Endothelial cell of umbilical vein (primary cell): ENCODE measurements around the gene TRIM50.
"Not testable (repeated sequence)": the region's sequence is repeated elsewhere in the genome, so short reads cannot be mapped to it uniquely, and the experiment has no call there.

Experiments
- CTCF ChIP-seq, 2 donors: IDR thresholded peaks; 1 replicate in 1 of 2; 2 replicates in 1 of 2; pipeline ENCODE4 v1.5.1; 2011; ENCODE audit warnings: low read length in 2 of 2, mild to moderate bottlenecking in 2 of 2, moderate library complexity in 2 of 2, control low read depth in 1 of 2, inconsistent platforms in 1 of 2, low read depth in 1 of 2; ENCODE audit not compliant: insufficient read depth in 1 of 2; ENCODE audit errors: extremely low read depth in 1 of 2
- GATA2 ChIP-seq: IDR thresholded peaks from 2 replicates; pipeline ENCODE4 v1.7.0; 2011; ENCODE audit warnings: low read depth, mild to moderate bottlenecking, moderate library complexity, mixed read lengths, low read length; ENCODE audit not compliant: insufficient read length, insufficient read depth
- POLR2A ChIP-seq: IDR thresholded peaks from 2 replicates; pipeline ENCODE4 v1.6.1; 2012; ENCODE audit warnings: low read depth, mild to moderate bottlenecking, control low read depth, low read length
- POLR2AphosphoS5 ChIP-seq: IDR thresholded peaks from 2 replicates; pipeline ENCODE4 v1.6.1; 2012; ENCODE audit warnings: low read depth, mild to moderate bottlenecking, control low read depth, low read length, moderate library complexity; ENCODE audit not compliant: insufficient read depth

DNA sequence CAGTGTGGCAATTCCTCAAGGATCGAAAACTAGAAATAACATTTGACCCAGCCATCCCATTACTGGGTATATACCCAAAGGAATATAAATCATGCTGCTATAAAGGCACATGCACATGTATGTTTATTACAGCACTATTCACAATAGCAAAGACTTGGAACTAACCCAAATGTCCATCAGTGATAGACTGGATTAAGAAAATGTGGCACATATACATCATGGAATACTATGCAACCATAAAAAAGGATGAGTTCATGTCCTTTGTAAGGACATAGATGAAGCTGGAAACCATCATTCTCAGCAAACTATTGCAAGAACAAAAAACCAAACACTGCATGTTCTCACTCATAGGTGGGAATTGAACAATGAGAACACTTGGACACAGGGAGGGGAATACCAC, 32.7 kb upstream of the TRIM50 start:
- not testable (repeated sequence) for TF ChIP-seq CTCF (IDR thresholded peaks at IDR 0.05; ENCODE audit: extremely low read depth in 1 of 2, insufficient read depth in 1 of 2, low read depth in 1 of 2, low read length in 2 of 2); POLR2A; POLR2AphosphoS5; GATA2
